ENCODE data around the gene FSTL5. TPM values are rescaled to one million over a fixed set of nuclear protein-coding genes. Genes with fewer than 3 reads are reported as not detected.

Gene FSTL5
- total RNA-seq, 2 experiments from 2014 or later, result not detected

GRCh38 chr4:161505141-161505540 is 658.7 kb downstream of the FSTL5 start:
- intact Hi-C loops (cut with micrococcal nuclease; ENCODE audit: unreplicated experiment), result no loop called here

GRCh38 chr4:161498155-161498554 is 665.6 kb downstream of the FSTL5 start:
- Histone ChIP-seq H3K79me2 (ENCODE audit: insufficient read depth, low read depth, low read length) (no peaks in the 10 kb centered on the region), H3K4me3 (ENCODE audit: low read depth, low read length, poor library complexity, severe bottlenecking) (no peak overlapping the region), H3K9me2 (ENCODE audit: insufficient read depth, low read length) (no peaks in the 10 kb centered on the region), H4K20me1 (ENCODE audit: insufficient read depth, low read length) (no peaks in the 10 kb centered on the region), H3K9me3 (ENCODE audit: low read length) (no peaks in the 10 kb centered on the region), H3K36me3 (ENCODE audit: insufficient read depth, low read length) (no peaks in the 10 kb centered on the region), H3K4me1 (ENCODE audit: insufficient read depth, low read length, poor library complexity, severe bottlenecking) (no peaks in the 10 kb centered on the region), H3K27ac (ENCODE audit: low read depth, low read length, poor library complexity, severe bottlenecking) (no peak overlapping the region), H3K4me2 (ENCODE audit: low read length) (no peak overlapping the region), H2AFZ (ENCODE audit: low read length) (no peak overlapping the region)
- ChIA-PET CTCF (ENCODE audit: unreplicated experiment) (no interaction called here), POLR2A (no interaction called here)
- TF ChIP-seq, protein P1, sequence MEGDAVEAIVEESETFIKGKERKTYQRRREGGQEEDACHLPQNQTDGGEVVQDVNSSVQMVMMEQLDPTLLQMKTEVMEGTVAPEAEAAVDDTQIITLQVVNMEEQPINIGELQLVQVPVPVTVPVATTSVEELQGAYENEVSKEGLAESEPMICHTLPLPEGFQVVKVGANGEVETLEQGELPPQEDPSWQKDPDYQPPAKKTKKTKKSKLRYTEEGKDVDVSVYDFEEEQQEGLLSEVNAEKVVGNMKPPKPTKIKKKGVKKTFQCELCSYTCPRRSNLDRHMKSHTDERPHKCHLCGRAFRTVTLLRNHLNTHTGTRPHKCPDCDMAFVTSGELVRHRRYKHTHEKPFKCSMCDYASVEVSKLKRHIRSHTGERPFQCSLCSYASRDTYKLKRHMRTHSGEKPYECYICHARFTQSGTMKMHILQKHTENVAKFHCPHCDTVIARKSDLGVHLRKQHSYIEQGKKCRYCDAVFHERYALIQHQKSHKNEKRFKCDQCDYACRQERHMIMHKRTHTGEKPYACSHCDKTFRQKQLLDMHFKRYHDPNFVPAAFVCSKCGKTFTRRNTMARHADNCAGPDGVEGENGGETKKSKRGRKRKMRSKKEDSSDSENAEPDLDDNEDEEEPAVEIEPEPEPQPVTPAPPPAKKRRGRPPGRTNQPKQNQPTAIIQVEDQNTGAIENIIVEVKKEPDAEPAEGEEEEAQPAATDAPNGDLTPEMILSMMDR (conservative IDR thresholded peaks at IDR 0.05; ENCODE audit: low read length), result no peak
- TF ChIP-seq EZH2phosphoT487 (IDR thresholded peaks at IDR 0.05; ENCODE audit: borderline replicate concordance, low read depth, low read length), result no peak
- no TSS peak for BruUV-seq (replicated peaks)
- intact Hi-C loops (cut with micrococcal nuclease; ENCODE audit: unreplicated experiment), result no loop called here
- DNase-seq (ENCODE audit: low spot score), result no peak

More at GRCh38 chr4:161505141-161505540, 658.7 kb downstream of the FSTL5 start:
- H4K20me1 ChIP-seq (ENCODE audit: insufficient read depth, low read length), result no peaks in the 10 kb centered on the region
- no peak overlapping the region for H3K4me2 ChIP-seq (ENCODE audit: low read length)
- H3K36me3 ChIP-seq (ENCODE audit: insufficient read depth, low read length), result no peaks in the 10 kb centered on the region
- no peak overlapping the region for H3K27ac ChIP-seq (ENCODE audit: low read depth, low read length, poor library complexity, severe bottlenecking)
- H3K9me2 ChIP-seq (ENCODE audit: insufficient read depth, low read length), result no peaks in the 10 kb centered on the region
- no peak overlapping the region for H3K4me3 ChIP-seq (ENCODE audit: low read depth, low read length, poor library complexity, severe bottlenecking)
- no peaks in the 10 kb centered on the region for H3K4me1 ChIP-seq (ENCODE audit: insufficient read depth, low read length, poor library complexity, severe bottlenecking)
- no peak overlapping the region for H2AFZ ChIP-seq (ENCODE audit: low read length)
- no peaks in the 10 kb centered on the region for H3K9me3 ChIP-seq (ENCODE audit: low read length)
- no peak for DNase-seq (ENCODE audit: low spot score)
- no peaks in the 10 kb centered on the region for H3K79me2 ChIP-seq (ENCODE audit: insufficient read depth, low read depth, low read length)
- TF ChIP-seq, protein P1 (conservative IDR thresholded peaks at IDR 0.05; ENCODE audit: low read length), result no peak
- no peak for TF ChIP-seq EZH2phosphoT487 (IDR thresholded peaks at IDR 0.05; ENCODE audit: borderline replicate concordance, low read depth, low read length)
- POLR2A ChIA-PET, result interaction anchor here (0.5 kb wide), 1 partner anchor 1283 kb away, joined by 4 read pairs; no protein-coding TSS in a partner anchor
- CTCF ChIA-PET (ENCODE audit: unreplicated experiment), result no interaction called here
- BruUV-seq (replicated peaks), result no TSS peak

DNA sequence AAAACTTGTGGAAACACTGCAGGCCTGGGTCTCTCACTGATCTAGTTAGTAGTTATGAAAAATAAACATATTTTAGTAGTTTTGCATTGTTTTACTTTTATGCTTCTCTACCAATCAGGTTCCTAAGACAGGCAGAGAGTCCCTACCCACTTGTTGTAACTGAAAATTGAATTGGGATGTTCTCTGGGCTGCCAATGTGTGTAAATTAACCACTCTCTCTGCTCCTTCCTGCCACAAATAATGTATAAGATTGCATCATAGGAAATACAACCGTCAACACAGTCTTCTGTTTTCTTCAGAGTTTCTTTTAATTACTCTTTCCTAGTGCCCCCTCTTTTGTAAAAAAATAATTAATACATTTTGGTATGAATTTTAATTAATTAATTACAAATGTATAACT is 677.3 kb downstream of the FSTL5 start:
- no peaks in the 10 kb centered on the region for H3K9me3 ChIP-seq (ENCODE audit: low read length)
- no peak overlapping the region for H3K4me3 ChIP-seq (ENCODE audit: low read depth, low read length, poor library complexity, severe bottlenecking)
- no peaks in the 10 kb centered on the region for H4K20me1 ChIP-seq (ENCODE audit: insufficient read depth, low read length)
- TF ChIP-seq, protein P1 (conservative IDR thresholded peaks at IDR 0.05; ENCODE audit: low read length), result no peak
- no peak for TF ChIP-seq EZH2phosphoT487 (IDR thresholded peaks at IDR 0.05; ENCODE audit: borderline replicate concordance, low read depth, low read length)
- ChIA-PET CTCF (ENCODE audit: unreplicated experiment) (no interaction called here), POLR2A (no interaction called here)
- no peaks in the 10 kb centered on the region for H3K79me2 ChIP-seq (ENCODE audit: insufficient read depth, low read depth, low read length)
- no peaks in the 10 kb centered on the region for H3K4me1 ChIP-seq (ENCODE audit: insufficient read depth, low read length, poor library complexity, severe bottlenecking)
- no peak overlapping the region for H3K4me2 ChIP-seq (ENCODE audit: low read length)
- intact Hi-C loops (cut with micrococcal nuclease; ENCODE audit: unreplicated experiment), result no loop called here
- no peaks in the 10 kb centered on the region for H3K9me2 ChIP-seq (ENCODE audit: insufficient read depth, low read length)
- H3K27ac ChIP-seq (ENCODE audit: low read depth, low read length, poor library complexity, severe bottlenecking), result no peak overlapping the region
- no peak for DNase-seq (ENCODE audit: low spot score)
- H3K36me3 ChIP-seq (ENCODE audit: insufficient read depth, low read length), result no peaks in the 10 kb centered on the region
- no peak overlapping the region for H2AFZ ChIP-seq (ENCODE audit: low read length)
- BruUV-seq (replicated peaks), result no TSS peak

Measured in OCI-LY7 (cell line).